ENCODE results near the gene ABHD14A. TPM values are rescaled to one million over a fixed set of nuclear protein-coding genes. Genes with fewer than 3 reads are reported as not detected.

Gene ABHD14A
- total RNA-seq, 1 donor from 2014 or later, result 5.4 TPM

DNA sequence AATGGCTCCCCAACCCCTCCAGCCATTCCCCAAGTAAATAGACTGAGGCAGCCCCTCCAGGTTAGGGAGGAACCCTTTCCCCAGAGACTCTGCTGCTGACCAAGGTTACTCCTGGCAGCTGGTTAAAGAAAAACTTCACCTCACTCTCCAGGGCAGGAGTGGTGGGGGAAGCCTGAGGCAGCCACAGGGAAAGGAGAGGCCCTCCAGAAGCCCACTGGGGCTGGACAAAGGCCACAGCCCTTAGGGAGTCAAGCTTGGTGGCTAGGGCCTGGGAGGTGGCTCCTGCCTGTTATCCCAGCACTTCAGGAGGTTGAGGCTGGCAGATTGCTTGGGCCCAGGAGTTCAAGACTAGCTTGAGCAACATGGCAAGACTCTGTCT, 9.4 kb downstream of the ABHD14A start:
- Mint-ChIP-seq H3K27me3 (ENCODE audit: unreplicated experiment) (peaks cover 7% of the 10 kb centered on the region), H3K27ac (ENCODE audit: unreplicated experiment) (no peak overlapping the region), H3K36me3 (ENCODE audit: low read depth, unreplicated experiment) (no peaks in the 10 kb centered on the region), H3K9me3 (ENCODE audit: unreplicated experiment) (no peaks in the 10 kb centered on the region), H3K4me1 (ENCODE audit: unreplicated experiment) (peaks cover 14% of the 10 kb centered on the region), H3K4me3 (ENCODE audit: unreplicated experiment) (no peak overlapping the region)
- DNase-seq (ENCODE audit: low spot score), result no peak
- TF ChIP-seq, protein P1, sequence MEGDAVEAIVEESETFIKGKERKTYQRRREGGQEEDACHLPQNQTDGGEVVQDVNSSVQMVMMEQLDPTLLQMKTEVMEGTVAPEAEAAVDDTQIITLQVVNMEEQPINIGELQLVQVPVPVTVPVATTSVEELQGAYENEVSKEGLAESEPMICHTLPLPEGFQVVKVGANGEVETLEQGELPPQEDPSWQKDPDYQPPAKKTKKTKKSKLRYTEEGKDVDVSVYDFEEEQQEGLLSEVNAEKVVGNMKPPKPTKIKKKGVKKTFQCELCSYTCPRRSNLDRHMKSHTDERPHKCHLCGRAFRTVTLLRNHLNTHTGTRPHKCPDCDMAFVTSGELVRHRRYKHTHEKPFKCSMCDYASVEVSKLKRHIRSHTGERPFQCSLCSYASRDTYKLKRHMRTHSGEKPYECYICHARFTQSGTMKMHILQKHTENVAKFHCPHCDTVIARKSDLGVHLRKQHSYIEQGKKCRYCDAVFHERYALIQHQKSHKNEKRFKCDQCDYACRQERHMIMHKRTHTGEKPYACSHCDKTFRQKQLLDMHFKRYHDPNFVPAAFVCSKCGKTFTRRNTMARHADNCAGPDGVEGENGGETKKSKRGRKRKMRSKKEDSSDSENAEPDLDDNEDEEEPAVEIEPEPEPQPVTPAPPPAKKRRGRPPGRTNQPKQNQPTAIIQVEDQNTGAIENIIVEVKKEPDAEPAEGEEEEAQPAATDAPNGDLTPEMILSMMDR (IDR thresholded peaks at IDR 0.05; ENCODE audit: unreplicated experiment), result no peak

DNA sequence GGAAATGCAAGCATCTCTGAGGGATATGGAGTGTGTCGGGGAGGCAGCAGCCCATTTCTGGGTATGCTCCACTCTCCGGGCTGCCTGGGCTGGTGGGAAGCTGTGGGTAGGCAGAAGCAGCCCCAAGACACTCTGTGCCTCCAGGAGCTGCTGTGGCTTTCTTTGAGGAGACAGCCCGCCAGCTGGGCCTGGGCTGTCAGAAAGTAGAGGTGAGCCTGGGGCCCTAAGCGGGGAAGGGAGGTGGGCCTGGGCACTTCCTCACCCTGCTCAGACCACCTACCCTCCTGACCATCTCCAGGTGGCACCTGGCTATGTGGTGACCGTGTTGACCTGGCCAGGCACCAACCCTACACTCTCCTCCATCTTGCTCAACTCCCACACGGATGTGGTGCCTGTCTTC, 10.2 kb downstream of the ABHD14A start:
- Mint-ChIP-seq H3K4me3 (ENCODE audit: unreplicated experiment) (peak overlapping the region; percentile 65), H3K4me1 (ENCODE audit: unreplicated experiment) (peaks cover 14% of the 10 kb centered on the region), H3K27ac (ENCODE audit: unreplicated experiment) (no peak overlapping the region), H3K36me3 (ENCODE audit: low read depth, unreplicated experiment) (no peaks in the 10 kb centered on the region), H3K9me3 (ENCODE audit: unreplicated experiment) (no peaks in the 10 kb centered on the region), H3K27me3 (ENCODE audit: unreplicated experiment) (peaks cover 7% of the 10 kb centered on the region)
- TF ChIP-seq, protein P1 (IDR thresholded peaks at IDR 0.05; ENCODE audit: unreplicated experiment), result no peak
- no peak for DNase-seq (ENCODE audit: low spot score)

DNA sequence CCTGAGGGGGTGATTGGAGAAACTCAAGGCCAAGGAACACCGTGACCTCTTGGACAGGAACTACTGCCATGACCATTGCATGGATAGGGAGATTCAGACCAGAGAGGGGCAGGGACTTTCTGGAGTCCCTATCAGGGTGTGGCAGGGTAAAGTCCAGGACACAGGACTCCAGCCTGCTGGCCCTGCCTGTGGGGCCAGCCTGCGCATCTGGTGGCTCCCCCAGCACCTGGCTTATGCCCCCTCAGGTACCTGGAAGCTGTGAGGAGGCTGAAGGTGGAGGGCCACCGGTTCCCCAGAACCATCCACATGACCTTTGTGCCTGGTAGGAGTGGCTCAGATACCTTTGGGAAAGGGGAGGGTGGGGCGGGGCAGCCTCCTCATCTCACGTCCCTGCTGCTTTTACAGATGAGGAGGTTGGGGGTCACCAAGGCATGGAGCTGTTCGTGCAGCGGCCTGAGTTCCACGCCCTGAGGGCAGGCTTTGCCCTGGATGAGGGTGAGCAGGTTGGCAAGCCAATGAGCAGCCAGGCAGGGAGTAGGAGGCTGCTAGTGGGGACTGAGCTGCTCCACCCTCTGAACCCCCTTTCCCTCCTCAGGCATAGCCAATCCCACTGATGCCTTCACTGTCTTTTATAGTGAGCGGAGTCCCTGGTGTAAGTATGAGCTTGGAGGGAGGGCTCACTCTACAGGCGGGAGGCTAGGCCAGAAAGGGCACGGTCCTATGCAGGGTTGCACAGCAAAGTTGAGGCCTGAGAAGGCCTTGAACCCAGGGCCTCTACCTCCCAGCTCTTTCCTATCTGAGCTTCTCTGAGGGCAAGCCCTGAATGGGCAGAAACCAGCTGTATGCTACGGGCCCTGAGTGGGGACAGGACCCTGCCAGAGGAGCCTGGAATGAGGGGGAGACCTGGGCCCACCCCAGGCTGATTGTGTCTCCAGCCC, 11.4 kb downstream of the ABHD14A start:
- no peak for DNase-seq (ENCODE audit: low spot score)
- peaks cover 14% of the 10 kb centered on the region for H3K4me1 Mint-ChIP-seq (ENCODE audit: unreplicated experiment)
- H3K27me3 Mint-ChIP-seq (ENCODE audit: unreplicated experiment), result peaks cover 6% of the 10 kb centered on the region
- no peak overlapping the region for H3K4me3 Mint-ChIP-seq (ENCODE audit: unreplicated experiment)
- TF ChIP-seq, protein P1 (IDR thresholded peaks at IDR 0.05; ENCODE audit: unreplicated experiment), result no peak
- no peak overlapping the region for H3K27ac Mint-ChIP-seq (ENCODE audit: unreplicated experiment)
- peaks cover 2% of the 10 kb centered on the region for H3K36me3 Mint-ChIP-seq (ENCODE audit: low read depth, unreplicated experiment)
- no peaks in the 10 kb centered on the region for H3K9me3 Mint-ChIP-seq (ENCODE audit: unreplicated experiment)

DNA sequence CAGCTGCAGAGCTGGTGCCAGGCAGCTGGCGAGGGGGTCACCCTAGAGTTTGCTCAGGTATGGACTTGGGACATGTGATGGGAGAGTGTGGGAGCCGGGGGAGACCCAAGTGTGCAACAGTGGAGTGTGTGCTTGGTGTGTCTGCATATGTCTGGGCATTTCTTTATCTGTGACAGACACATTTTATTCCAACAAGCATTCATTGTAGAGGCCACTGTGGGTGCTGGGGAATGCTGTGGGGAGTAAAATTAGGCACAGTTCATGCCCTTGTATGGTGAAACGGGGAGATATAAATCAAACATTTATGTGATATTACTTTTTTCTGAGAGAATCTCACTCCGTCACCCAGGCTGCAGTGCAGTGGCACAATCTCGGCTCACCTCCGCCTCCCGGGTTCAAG, 12.7 kb downstream of the ABHD14A start:
- H3K27me3 Mint-ChIP-seq (ENCODE audit: unreplicated experiment), result peaks cover 5% of the 10 kb centered on the region
- TF ChIP-seq, protein P1 (IDR thresholded peaks at IDR 0.05; ENCODE audit: unreplicated experiment), result no peak
- no peak for DNase-seq (ENCODE audit: low spot score)
- H3K27ac Mint-ChIP-seq (ENCODE audit: unreplicated experiment), result no peak overlapping the region
- H3K9me3 Mint-ChIP-seq (ENCODE audit: unreplicated experiment), result no peaks in the 10 kb centered on the region
- H3K4me1 Mint-ChIP-seq (ENCODE audit: unreplicated experiment), result peaks cover 11% of the 10 kb centered on the region
- H3K36me3 Mint-ChIP-seq (ENCODE audit: low read depth, unreplicated experiment), result peaks cover 7% of the 10 kb centered on the region
- no peak overlapping the region for H3K4me3 Mint-ChIP-seq (ENCODE audit: unreplicated experiment)
